Activated naive CD4-positive, alpha-beta T cell treated with Interleukin-2 at 50 U/mL for 16 hours (primary cell): ENCODE data around the gene KIF16B.
"Not testable (repeated sequence)": the region's sequence is repeated elsewhere in the genome, so short reads cannot be mapped to it uniquely, and the experiment has no call there.

Source experiments
- DNase-seq: peaks from one replicate; pipeline ENCODE4 v3.0.0-alpha.2; 2020

The KIF16B gene

DNA sequence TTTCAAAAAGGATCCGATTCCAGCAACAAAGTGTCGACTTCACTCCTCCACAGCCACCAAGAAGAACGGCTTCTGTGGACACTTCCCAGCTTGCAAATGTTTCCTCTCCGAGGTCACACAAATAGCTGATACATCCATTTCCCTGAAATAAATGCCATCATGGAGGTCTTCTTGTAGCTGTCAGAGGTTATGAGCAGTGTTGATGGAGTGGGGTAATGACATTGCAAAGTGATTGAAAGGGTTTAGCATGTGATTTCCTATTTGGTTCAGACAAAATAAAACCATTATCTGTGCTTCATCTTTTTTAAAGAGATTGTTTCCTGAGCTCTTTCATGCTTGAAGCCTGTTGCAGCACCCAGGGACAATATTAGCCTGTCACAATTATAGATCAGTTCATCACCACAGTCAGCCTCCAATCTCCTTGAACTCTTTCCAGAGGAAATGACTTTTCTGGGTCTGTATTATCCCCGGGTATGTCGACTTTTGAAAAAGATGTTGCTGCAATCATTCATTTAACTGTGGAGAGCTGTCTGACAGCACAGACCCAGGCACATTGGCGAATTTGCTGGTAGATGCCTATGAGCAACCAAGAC lies 16.9 kb upstream of the KIF16B start:
- DNase-seq = no peak

DNA sequence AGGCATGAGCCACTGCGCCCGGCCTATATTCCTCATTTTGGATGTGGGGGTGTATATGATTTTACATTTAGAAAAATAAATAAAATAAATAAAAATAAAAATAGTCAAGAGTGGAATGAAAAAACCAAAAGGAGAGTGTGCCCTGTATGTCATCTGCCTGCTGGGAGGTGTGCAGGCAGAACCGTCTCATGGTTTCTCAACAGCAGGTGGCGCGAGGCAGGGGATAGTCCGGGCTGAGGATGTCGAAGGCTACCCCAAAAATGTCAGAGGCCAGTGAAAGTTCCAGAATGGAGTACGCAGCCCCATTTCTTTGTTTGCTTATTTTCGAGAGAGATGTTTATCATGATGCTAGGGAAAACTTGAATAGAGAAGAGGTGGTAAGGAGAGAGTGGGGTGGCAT lies 16.4 kb upstream of the KIF16B start:
- no peak for DNase-seq

DNA sequence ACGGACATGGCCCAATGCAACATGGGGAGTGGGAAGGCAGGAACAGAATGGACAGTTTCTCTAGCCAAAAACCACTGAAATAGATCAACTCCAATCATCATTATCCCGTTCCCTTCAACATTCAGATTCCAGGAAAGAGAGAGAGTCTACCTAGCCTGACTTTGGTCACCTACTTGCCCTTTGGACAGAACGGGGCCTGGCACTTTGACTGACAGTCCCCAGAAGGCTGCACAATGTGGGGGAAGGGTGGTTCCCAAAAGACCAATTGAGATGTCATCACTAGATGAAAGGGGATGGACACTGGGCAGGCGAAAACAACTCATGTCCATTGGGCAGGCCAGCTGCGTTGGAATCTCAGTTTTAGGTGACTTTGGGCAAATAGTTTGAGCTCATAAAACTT lies 15.0 kb upstream of the KIF16B start:
- DNase-seq = no peak

DNA sequence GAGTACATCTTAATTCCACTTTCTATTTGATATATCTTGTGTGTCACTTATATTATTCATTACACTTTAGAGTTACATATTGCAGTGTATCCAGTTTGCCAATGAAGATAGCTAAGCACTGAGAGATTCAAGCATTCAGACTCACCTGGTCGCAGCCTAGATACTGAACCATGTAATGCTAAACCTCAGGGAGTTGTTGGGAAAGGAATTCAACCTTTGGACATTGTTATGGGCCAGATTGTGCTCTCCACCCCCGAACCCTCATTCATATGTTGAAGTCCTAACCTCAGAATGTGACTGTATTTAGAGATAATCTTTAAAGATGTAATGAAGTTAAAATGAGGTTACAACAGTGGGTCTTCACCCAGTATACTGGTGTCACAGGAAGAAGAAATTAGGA lies 13.8 kb upstream of the KIF16B start:
- DNase-seq = no peak

DNA sequence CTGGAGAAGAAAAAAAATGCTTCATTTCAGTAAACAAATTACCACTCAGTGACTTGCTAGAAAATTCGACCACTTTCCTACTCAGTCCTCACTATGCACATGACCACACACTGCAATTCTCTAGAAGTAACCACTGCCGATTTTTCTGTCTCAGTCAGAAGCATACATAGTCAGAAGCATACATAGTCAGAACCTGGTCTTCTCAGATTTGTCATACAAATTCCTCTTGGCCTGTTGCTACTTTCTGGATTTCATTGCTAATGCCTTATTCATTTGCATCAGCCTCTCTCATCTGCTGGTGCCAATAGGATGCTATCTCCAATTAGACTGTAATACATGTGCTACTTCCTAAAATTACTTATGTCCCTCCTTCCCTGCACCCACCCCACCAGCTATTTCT lies 10.2 kb upstream of the KIF16B start:
- DNase-seq = no peak

DNA sequence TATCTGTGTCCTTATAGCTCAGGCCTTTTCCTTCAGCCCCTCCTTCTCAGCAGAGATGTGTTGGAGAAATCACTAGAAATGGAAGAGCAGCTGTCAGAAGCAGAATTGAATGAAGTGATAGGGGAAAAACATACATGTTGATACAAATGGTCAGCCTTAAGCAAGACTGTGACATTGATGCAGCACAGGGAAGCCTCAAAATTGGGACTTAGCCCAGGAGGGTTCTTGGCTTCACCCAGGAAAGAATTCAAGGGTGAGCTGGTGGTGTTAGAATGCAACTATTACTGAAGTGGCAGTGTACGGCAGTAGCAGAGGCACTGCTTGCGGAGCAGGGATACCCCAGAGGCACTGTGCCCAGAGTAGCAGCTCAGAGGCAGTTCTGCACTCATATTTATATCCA lies 8.0 kb upstream of the KIF16B start:
- no peak for DNase-seq

DNA sequence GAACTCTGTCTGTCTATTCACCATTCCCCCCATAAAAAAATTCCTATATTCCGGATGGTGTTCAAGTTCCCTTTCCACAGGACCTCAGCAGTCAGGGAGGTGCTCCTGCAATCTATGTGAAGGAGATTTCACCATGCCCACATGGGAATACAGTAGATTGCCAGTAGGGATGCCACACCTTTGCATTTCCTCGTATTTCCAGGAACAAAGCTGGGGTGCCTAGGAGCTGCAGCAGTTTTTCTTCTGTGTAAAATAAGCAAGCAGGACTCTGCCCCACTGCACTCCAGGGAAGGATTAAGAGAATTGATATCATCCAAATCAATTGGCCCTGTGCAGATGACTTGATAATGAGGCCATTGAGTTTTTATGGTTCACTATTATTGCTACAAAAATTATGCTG lies 7.4 kb upstream of the KIF16B start:
- no peak for DNase-seq

DNA sequence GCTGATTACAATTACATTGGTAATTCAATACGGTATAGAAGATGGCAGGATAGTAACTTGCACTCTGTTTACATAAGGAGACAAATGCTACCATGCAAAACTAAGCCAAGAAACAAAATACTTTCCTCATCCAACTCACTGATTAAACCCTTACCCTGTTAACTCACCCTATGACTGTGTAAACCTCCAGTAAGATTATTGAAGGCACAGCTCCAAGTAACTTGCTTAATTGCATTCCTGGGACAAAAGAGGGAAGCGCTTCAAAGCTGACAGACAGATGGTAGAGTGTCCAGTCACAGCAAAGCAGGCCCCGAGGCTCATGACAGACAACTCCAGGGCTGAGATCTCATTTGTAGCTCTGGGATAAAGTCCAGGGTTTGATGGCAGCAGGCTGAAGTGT lies 6.9 kb upstream of the KIF16B start:
- DNase-seq = no peak

DNA sequence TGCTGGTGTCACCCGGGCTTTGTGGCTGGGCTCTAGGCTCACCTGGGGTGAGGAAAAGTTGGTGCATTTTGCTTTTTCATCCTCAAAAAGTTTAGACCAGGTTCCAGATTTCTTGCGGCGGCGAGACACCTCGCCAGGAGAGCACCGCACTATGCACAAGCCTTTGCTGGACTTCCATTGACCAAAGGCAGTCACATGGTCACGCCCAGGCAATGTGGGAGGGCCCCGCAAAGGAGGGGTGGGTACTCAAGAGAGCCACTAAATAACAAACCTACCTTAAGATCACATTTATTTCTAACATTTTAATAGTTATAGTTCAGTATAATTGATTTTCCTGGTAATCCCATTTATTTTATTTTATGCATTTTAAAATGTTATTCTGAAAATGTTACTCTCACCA lies 3.0 kb upstream of the KIF16B start:
- DNase-seq = no peak

DNA sequence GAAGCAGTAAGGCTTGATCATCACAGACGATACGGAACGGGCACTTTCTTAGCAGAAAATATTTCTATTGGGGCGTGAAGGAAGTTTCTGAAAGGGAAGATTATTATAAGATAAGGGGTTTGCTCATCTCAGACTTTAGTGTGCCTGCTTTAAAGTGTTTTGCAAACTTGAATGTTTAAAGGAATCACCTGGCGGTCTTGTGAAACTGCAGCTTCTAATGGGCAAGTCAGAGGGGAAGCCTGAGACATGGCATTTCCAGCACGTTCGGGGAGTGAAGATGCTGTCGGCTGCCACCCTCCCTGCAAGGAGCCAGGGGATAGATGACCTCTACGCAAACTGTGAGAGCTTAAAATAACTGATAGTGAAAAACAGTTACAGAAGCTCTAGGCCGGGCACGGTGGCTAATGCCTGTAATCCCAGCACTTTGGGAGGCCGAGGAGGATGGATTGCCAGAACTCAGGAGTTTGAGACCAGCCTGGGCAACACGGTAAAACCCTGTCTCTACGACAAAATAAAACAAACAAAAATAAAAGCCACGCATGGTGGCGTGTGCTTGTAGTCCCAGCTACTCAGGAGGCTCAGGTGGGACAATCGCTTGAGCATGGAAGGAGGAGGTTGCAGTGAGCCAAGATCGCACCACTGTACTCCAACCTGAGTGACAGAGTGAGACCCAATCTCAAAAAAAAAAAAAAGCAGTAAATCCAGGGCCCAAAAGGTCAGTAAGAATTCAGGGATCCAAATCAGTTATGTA lies 2.3 kb upstream of the KIF16B start:
- no peak for DNase-seq

DNA sequence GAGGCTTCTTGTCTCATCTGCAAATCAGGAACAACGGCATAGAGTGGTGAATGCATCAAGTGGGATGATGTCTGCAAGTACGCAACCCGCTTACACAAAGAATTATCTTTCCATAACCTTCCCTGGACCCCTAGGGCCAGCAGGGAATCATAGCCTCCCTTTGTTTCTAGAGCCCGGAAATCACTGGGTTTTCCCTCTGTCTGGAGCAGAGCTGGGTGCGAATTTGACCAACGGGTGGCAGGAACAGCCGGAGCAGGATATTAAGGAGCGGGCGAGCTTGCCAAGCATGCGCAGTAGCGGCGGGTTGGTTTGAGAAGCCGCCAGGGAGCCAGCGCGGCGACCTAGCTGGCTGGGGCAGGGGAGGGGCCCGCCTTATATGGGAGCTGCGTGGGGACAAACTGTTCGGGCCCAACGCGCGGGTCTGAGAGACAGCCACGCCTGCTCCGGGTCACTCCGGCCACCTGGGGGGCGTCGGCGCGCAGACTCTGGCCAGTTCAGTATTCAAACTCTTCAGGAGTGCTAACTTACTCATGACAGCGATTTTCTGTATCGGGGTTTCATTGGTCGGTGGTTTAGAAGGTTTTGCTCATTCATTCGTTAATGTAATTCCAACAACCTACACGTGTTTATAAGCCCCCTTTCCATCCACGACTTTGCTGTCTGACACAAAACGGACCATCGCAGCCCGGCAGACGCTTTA lies 1.6 kb upstream of the KIF16B start:
- DNase-seq = peak; percentile 77

DNA sequence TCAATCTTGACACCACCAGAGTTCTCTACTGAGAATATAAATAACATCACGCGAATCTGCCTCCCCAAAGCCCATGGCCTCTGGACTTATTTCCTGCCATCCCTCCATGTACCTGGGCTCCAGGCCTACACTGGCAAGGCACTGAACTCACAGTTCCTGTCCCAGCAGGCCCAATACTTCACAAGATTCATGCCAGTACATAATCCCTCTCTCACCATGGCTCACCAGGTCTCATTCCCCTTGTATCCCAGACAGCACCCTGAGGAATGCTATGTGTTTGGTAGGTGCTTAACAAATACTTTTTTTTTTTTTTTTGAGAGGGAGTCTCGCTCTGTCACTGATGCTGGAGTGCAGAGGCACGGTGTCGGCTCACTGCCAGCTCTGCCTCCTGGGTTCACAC lies 1.9 kb downstream of the KIF16B start:
- no peak for DNase-seq

DNA sequence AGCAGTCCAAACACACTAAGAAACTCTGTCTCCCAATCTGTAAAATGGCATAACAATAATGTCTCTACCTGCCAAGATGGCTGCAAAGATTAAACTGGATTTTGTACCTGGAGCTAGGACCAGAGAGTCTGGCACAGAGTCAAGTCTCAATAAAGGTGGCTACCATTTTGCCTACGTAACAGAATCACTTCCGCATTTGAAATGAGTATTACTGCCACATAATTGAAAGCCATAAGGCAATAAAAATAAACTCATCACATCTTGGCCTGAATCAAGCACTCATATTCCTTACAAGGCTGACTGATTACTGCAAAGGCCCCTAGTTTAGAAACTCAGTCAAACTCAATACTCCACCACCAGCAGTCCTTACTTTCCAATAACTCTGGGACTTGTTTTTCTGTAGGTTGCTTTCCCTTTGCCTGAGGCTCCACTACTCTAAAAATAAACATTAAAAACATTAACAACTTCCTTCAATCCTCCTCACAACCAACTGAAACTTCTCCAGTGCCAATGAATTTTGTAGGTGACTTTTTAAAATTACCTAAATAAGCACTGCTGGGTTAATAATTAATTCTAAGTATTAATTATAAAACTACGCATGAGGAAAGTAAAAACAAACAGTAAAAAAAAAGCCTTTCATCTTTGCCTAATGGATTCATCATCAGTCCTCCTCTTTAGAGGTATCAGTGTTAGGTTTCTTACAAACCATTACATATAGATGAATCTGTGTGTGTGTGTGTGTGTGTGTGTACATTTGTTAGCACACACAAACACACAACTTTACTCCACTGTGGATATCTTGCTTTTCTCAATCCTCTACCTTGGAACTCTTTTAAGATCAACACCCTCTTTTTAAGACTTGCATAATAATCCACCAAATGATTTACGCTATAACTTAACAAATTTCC lies 3.7 kb downstream of the KIF16B start:
- no peak for DNase-seq

DNA sequence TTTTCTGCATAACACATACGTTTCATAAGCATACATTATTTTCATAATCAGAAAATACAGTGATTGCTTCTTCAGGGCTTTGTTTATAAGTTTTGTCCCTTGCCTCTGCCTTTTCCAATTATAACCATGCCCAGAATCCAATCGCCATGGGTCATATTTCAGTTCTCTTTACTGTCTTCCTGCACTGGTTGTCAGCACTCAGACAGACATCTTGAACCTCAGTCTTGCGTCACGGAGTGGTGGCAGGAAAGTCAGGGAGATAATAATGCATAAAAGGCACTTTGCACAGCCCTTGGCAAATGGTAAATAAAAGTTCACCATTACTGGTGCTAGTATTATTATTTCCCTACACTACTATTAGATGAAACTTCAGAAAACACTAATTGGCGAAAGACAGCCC lies 7.2 kb downstream of the KIF16B start:
- no peak for DNase-seq

DNA sequence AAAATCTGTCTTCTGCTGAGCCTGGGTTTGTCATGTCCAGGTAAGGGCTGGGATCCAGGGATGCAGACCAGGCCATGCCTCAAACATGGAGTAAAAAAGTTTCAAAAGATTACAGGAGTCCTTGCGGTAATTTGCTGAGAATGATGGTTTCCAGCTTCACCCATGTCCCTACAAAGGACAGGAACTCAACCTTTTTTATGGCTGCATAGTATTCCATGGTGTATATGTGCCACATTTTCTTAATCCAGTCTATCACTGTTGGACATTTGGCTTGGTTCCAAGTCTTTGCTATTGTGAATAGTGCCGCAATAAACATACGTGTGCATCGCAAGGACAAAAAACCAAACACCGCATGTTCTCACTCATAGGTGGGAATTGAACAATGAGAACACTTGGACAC lies 9.2 kb downstream of the KIF16B start:
- DNase-seq = not testable (repeated sequence)

DNA sequence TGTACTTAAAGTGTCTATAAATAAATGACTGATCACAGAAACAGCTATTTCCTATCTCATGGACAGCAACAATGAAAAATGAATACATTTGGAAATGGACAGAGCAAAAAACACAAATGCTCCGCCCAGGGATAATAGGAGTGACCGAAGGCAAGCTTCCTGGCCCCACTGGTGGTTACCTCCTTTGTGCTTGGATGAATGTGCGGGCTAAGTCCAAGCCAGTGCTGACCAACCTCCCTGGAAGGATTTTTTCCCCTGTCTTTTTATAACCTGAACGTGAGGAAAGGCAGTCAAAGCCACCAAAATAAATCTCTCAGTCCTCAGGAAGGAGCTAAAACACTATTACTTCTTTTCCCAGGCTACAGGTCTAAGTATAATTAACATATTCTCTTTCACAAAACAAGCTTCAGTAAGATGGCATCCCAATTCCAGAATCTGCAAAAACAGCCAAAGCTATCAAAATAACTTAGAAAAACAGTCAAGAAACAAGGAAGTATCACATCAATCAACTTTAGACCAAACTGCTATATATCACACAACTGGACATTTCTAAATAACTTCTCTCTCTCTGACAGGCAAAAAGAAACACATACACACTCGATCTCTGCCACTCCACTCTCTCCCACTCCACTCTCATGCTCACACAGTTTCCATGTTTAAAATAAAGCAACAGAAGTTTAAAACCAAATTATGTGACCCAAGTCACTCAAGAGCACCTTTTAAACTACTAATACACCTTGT lies 10.0 kb downstream of the KIF16B start:
- no peak for DNase-seq

DNA sequence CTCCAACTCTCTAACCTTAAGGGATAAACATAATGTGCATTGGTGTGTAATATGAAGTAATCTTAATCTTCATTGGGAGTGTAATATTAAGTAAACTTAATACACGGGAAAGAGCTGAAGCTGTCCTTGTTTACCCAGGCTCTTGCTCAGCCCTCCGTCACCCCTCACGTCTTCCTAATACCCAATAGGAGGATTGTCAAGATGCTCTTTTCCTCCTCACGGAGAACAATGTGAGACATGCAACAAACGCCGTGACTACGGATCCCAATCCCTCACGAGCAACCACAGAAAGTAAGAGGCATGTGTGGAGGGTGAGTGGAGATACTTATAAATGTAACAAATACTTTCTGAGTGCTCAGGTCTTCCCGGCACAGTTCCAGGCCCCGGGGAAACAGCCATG lies 11.0 kb downstream of the KIF16B start:
- DNase-seq = no peak

DNA sequence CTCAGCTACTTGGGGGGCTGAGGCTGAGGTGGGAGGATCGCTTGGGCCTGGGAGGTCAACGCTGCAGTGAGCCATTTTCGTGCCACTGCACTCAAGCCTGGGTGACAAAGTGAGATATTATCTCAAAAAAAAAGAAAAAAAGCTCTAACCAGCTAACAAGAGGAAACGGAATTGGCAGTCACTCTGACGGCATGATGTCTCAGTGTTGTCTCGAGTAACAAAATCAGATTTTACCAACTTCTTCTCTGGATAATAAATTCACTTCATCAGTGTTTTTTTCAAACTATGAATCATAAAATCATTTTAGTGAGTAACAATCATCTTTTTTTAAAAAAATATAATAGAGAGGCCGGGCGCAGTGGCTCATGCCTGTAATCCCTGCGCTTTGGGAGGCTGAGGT lies 12.6 kb downstream of the KIF16B start:
- no peak for DNase-seq

DNA sequence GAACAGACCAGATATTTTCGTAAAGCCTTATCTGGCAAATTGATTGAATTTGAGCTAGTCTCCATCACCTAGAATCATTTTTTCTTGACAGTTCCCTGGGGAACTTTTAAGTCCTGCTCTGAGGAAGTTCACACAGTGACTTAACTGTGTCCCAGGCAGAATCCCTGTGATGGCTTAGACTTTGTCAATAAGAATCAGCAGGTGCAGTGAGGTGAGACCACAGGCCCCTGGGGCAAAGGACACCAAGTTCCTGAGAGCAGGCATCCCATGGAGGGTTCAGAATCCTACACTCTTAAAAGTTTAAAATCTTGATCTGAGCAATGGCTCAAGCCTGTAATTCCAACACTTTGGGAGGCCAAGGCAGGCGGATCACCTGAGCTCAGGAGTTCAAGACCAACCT lies 13.0 kb downstream of the KIF16B start:
- no peak for DNase-seq

DNA sequence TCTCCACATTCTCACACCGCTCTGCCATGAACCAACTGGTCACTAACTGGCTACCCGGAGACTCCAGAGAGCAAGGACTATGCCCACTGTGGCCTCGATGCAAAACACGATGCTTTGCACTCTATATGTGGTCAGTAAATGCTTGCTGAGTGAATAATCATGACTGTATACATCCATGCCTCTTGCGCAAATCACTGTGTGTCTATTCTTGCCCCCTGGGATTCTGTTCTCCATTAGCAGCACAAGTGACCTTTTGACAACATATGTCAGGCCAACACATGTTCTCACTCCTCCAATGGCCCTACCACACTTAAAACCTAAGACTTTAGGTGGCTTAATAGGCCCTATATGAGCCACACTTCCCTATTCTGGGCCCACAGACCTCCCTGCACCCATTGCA lies 16.9 kb downstream of the KIF16B start:
- no peak for DNase-seq

DNA sequence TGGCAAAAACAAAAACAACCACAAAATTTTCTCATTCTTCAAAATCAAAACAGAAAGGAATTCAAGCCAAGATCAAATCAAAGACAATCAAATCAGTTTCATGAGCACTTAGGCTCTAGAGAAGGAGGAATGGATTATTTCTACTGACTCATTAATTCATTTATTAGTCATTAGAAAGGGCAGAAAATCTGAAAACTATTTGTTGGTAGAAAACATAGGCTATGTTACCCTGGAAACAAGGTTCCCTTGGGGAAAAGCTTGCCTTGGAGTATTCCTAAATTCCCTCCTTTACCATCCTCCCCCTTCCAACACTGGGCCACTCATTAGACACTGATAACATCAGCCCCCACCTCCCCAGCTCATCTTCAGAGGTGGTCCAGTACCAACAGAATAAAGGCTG lies 17.5 kb downstream of the KIF16B start:
- DNase-seq = no peak

DNA sequence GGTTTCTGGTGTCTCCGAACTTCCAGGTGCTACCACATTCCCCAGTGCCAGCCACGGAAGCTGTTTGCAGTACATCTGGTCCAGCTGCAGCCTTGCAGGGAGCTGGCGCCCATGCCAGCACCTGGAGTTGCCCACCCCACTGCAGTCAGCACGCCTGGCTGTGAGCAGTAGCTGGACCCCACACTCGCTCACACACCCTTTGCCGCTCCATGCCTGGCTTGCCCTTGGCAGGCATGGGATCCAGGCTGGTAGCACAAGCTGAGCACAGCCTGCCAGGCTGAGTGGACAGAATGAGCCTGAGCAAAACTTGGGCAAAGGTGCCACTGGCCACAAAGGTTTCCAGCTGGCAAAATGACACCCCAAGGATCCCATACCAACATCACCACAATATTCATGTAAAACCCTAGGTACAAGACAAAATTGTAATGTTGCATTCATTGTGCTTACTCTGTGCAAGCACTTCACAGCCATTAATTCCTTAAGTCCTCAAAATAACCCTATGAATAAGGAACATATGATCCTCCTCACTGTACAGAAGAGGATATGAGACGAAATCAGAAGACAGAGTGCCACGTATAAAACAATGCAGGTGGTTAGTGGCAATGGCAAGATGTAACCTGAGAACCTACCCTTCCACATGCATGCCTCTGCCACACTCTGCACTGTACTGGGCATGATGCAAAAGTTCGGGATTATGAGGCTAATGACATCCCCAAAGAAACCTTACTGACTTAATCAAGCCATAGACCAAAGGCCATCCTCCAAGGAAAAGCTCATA lies 18.3 kb downstream of the KIF16B start:
- DNase-seq = no peak
